Activated CD8-positive, alpha-beta memory T cell treated with anti-CD3 and anti-CD28 coated beads for 36 hours (primary cell): ENCODE results near the gene RPRML. TPM values are rescaled to one million over a fixed set of nuclear protein-coding genes. Genes with fewer than 3 reads are reported as not detected.
"Not testable (repeated sequence)": the region's sequence is repeated elsewhere in the genome, so short reads cannot be mapped to it uniquely, and the experiment has no call there.

Experiments
- CTCF ChIA-PET: fragments of 350-600 bp; sonication (Branson Sonifier 250); formaldehyde crosslinking; loops from one replicate; lab custom pipeline; 2021; ENCODE audit warnings: antibody characterized with exemption; lab: Charles Lee
- POLR2A ChIA-PET: fragments of 350-600 bp; sonication (Branson Sonifier 250); formaldehyde crosslinking; loops from one replicate; lab custom pipeline; 2021; ENCODE audit warnings: antibody characterized with exemption; lab: Charles Lee
- total RNA-seq, 2 experiments: library from RNA; stranded (reverse); gene quantifications; one replicate each; pipeline ENCODE4 v1.2.3, GENCODE V29; 2021

The RPRML gene
- total RNA-seq = not detected

GRCh38 chr17:46979147-46979863 is at the start of gene RPRML:
Gene RPRML (minus strand): TSS chr17:46979253. CDS start chr17:46979007, 246 bp downstream.
- ChIA-PET POLR2A (no interaction called here), CTCF (no interaction called here)

- POLR2A ChIA-PET, CTCF ChIA-PET: not testable (repeated sequence)
Observed at GRCh38 chr17:47016966-47017365, 37.9 kb upstream of the RPRML start.

DNA sequence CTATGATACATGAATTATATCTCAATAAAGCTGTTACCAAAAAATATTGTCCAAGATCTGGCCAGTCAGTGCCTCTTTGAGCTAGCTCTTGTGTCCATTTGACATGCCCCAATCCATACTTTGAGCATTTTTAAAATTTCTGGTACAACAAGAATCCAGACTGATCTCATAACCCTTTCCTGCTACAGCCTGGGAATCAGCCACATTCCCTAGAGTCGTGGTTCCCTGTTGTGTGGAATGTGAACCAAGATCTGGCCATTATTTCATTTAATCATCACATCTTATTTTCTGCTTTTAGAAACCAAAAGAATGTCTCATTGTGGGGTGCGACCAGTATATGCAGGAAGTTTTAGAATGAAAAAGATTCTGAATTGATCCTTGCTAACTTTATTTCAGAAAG is 34.3 kb upstream of the RPRML start:
- CTCF ChIA-PET = no interaction called here
- POLR2A ChIA-PET = no interaction called here

DNA sequence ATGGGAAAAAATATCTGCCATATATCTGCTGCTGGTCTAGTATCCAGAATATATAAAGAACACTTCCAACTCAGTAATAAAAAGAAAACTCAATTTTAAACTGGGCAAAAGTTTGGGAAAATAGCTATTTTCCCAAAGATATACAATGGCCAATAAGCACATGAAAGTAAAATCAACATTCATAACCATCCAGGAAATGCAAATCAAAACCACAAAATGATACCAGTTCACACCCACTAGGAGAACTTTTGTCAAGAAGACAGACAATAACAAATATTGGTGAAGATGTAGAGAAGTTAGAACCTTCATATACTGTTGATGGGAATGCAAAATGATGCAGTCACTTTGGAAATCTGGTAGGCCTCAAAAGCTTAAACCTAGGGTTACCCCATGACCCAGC is 33.4 kb upstream of the RPRML start:
- POLR2A ChIA-PET = no interaction called here
- CTCF ChIA-PET = no interaction called here

- ChIA-PET POLR2A (no interaction called here), CTCF (interaction anchor here (0.6 kb wide), 1 partner anchor 10 kb away, joined by 3 read pairs; no protein-coding TSS in a partner anchor)
Observed at GRCh38 chr17:47009759-47010594, 30.9 kb upstream of the RPRML start.

GRCh38 chr17:47004906-47005305 is 25.9 kb upstream of the RPRML start:
- POLR2A ChIA-PET = no interaction called here
- CTCF ChIA-PET = no interaction called here

- POLR2A ChIA-PET, CTCF ChIA-PET: not testable (repeated sequence)
Observed at GRCh38 chr17:47003864-47004263, 24.8 kb upstream of the RPRML start.

GRCh38 chr17:46995841-46996571 is 17.0 kb upstream of the RPRML start:
- POLR2A ChIA-PET = no interaction called here
- CTCF ChIA-PET = no interaction called here

GRCh38 chr17:46994993-46995392 is 15.9 kb upstream of the RPRML start:
- ChIA-PET CTCF (interaction anchor here (0.6 to 1.3 kb wide), 2 partner anchors 52 to 320 kb away, joined by 3 read pairs; no protein-coding TSS in a partner anchor), POLR2A (no interaction called here)

GRCh38 chr17:46991617-46992016 is 12.6 kb upstream of the RPRML start:
- CTCF ChIA-PET = no interaction called here

GRCh38 chr17:46989637-46990431 is 10.8 kb upstream of the RPRML start:
- CTCF ChIA-PET = interaction anchor here (0.9 kb wide), 1 partner anchor 11 kb away, joined by 3 read pairs; no protein-coding TSS in a partner anchor
- POLR2A ChIA-PET = no interaction called here

More at GRCh38 chr17:46991617-46992016, 12.6 kb upstream of the RPRML start:
- POLR2A ChIA-PET = no interaction called here

DNA sequence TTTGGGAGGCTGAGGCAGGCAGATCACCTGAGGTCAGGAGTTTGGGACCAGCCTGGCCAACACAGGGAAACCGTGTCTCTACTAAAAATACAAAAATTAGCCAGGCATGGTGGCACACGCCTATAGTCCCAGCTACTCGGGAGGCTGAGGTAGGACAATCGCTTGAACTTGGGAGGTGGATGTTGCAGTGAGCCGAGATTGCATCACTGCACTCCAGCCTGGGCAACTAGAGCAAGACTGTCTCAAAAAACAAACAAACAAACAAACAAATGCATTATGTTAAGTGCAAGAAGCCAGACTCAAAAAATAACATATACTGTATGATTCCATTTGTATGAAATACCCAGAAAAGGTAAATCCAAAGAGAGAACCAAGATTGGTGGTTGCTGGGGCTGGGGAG is 8.9 kb upstream of the RPRML start:
- POLR2A ChIA-PET = not testable (repeated sequence)

GRCh38 chr17:46986366-46986765 is 7.3 kb upstream of the RPRML start:
- CTCF ChIA-PET = interaction anchor here (1.1 kb wide), 1 partner anchor 44 kb away, joined by 3 read pairs; no protein-coding TSS in a partner anchor
- POLR2A ChIA-PET = no interaction called here

More for the DNA sequence above, 8.9 kb upstream of the RPRML start:
- CTCF ChIA-PET = not testable (repeated sequence)

DNA sequence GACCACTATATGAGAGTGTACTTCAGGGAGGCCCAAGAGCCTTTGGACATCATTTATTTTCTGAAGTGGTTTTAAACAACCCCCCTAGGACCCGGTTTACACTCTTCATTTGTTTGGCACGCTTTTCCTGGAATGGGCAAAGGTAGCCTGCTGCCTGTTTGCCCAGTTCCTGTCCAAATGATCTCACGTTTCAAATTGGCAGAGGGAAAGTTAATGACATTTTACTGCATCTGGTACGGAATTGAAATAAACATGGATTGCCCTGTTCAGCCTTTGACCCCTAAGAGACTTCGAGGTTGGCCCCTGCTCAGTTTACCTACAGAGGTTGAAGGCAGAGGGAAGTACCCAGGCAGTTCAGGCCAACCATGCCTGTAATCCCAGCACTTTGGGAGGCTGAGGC is 5.8 kb upstream of the RPRML start:
- ChIA-PET POLR2A (no interaction called here), CTCF (no interaction called here)

GRCh38 chr17:46984341-46984740 is 5.3 kb upstream of the RPRML start:
- ChIA-PET CTCF (no interaction called here), POLR2A (no interaction called here)

- POLR2A ChIA-PET = no interaction called here
- CTCF ChIA-PET = no interaction called here
Observed at GRCh38 chr17:46983782-46984181, 4.7 kb upstream of the RPRML start.

DNA sequence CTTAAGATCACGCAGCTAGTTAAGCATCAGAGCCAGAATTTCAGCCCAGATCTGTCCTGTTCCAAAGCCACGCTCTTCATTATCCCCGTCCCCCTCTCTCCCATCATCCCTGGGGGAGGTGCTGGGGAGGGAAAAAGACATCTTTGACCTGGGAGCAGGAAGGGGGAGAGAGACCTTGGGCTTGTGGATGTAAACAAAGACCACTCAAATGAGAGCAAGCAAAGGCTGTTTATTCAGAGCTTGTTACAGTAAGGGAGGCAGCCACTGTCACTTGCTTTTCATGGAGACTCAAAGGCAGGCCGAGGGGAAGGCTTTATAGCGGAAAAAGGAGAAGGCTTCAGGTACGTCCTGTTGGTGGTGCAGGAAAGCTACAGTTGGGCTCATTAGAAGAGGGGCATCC is 3.5 kb upstream of the RPRML start:
- CTCF ChIA-PET = no interaction called here
- POLR2A ChIA-PET = no interaction called here

- ChIA-PET POLR2A (no interaction called here), CTCF (no interaction called here)
Observed at GRCh38 chr17:46978489-46979146, 435 bp downstream of the RPRML start.
